Keratinocyte (primary cell): Measurements from ENCODE around the gene POLR1G.

Experiments used
- EZH2 ChIP-seq: IDR thresholded peaks from one replicate; pipeline ENCODE4 v1.6.1; 2012; ENCODE audit warnings: inconsistent platforms, mild to moderate bottlenecking, low read length, moderate library complexity
- TF ChIP-seq, protein P1 (sequence below), 3 experiments: IDR thresholded peaks in 1 of 3; conservative IDR thresholded peaks in 1 of 3; optimal IDR thresholded peaks in 1 of 3; 2 replicates in 2 of 3; 3 replicates in 1 of 3; pipeline versions ENCODE3 to v1.5.1; 2011; ENCODE audit warnings: low read length in 3 of 3, mild to moderate bottlenecking in 3 of 3, moderate library complexity in 2 of 3, control low read depth in 1 of 3, inconsistent platforms in 1 of 3; ENCODE audit not compliant: insufficient read depth in 2 of 3; ENCODE audit errors: extremely low read depth in 1 of 3

DNA sequence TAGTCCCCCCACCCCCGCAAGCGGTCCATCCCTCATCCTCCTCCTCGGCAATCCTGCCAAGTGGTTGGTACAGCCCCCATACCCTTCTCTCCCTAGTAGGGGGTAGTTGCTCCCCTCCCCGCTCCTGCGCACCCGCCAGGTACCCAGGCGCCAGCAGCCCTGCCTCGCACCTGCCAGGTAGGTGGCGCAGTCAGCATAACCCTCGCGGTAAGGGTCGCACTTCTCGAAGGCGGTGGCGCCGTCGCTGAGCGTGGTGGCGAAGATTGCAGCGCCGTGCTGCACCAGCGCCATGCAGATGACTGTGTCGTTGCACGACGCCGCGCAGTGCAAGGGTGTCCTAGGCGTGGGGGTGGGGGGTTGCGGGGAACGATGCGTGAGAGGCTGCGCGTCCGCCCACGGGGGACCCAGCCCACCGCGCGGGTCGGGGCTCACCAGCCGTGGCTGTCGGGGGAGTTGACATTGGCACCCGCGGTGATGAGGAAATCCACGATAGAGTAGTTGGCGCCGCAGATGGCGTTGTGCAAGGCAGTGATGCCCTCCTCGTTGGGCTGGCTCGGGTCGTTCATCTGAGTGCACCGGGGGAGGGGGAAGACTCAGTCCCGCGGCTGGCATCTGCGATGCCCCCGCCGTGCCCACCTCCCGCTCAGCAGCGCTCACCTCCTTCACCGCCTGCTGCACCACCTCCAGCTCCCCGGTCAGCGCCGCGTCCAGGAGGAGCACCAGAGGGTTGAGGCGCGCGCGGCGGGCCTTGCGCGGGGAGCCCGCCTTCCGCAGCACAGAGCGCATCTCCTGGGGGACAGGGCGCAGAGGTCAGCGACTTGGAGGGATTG, 20.8 kb upstream of the POLR1G start:
- no peak for TF ChIP-seq EZH2
- TF ChIP-seq, protein P1, sequence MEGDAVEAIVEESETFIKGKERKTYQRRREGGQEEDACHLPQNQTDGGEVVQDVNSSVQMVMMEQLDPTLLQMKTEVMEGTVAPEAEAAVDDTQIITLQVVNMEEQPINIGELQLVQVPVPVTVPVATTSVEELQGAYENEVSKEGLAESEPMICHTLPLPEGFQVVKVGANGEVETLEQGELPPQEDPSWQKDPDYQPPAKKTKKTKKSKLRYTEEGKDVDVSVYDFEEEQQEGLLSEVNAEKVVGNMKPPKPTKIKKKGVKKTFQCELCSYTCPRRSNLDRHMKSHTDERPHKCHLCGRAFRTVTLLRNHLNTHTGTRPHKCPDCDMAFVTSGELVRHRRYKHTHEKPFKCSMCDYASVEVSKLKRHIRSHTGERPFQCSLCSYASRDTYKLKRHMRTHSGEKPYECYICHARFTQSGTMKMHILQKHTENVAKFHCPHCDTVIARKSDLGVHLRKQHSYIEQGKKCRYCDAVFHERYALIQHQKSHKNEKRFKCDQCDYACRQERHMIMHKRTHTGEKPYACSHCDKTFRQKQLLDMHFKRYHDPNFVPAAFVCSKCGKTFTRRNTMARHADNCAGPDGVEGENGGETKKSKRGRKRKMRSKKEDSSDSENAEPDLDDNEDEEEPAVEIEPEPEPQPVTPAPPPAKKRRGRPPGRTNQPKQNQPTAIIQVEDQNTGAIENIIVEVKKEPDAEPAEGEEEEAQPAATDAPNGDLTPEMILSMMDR (optimal IDR thresholded peaks at IDR 0.05 in 1 of 3, IDR thresholded peaks at IDR 0.05 in 1 of 3, conservative IDR thresholded peaks at IDR 0.05 in 1 of 3; ENCODE audit: extremely low read depth in 1 of 3, insufficient read depth in 2 of 3, low read length in 3 of 3): no peak
